Chondrocyte (in vitro differentiated cells): Measurements from ENCODE around the gene DSTN. TPM values are rescaled to one million over a fixed set of nuclear protein-coding genes. Genes with fewer than 3 reads are reported as not detected.

Experiments
- DNase-seq: peaks from one replicate; pipeline ENCODE4 v3.0.0; 2021; ENCODE audit warnings: mixed read lengths, low spot score
- H3K27ac Mint-ChIP-seq: one replicate; pipeline ENCODE4 v1.8.0; 2021; ENCODE audit warnings: mild to moderate bottlenecking, moderate library complexity, mixed read lengths; ENCODE audit not compliant: unreplicated experiment
- H3K27me3 Mint-ChIP-seq: 2 replicates; pipeline ENCODE4 v1.8.0; 2021; ENCODE audit warnings: low read depth, mixed read lengths
- H3K36me3 Mint-ChIP-seq: 2 replicates; pipeline ENCODE4 v1.8.0; 2021; ENCODE audit warnings: low read depth, mixed read lengths
- H3K4me1 Mint-ChIP-seq: 2 replicates; pipeline ENCODE4 v1.8.0; 2021; ENCODE audit warnings: low read depth, mild to moderate bottlenecking, mixed read lengths
- H3K4me3 Mint-ChIP-seq: one replicate; pipeline ENCODE4 v1.8.0; 2021; ENCODE audit warnings: mild to moderate bottlenecking, moderate library complexity, mixed read lengths; ENCODE audit not compliant: unreplicated experiment
- H3K9me3 Mint-ChIP-seq: 2 replicates; pipeline ENCODE4 v1.8.0; 2021; ENCODE audit warnings: low read depth, mixed read lengths
- CTCF ChIP-seq: fragments of 200-600 bp; sonication (generic); IDR thresholded peaks from 2 replicates; pipeline ENCODE4 v1.5.0; 2021; ENCODE audit warnings: antibody characterized with exemption, mild to moderate bottlenecking, moderate library complexity
- total RNA-seq: library from RNA; stranded (reverse); gene quantifications from 3 replicates; pipeline ENCODE4 v1.2.1, GENCODE V29; 2021

DSTN gene
- total RNA-seq, 1 donor from 2014 or later: 1,290 TPM

DNA sequence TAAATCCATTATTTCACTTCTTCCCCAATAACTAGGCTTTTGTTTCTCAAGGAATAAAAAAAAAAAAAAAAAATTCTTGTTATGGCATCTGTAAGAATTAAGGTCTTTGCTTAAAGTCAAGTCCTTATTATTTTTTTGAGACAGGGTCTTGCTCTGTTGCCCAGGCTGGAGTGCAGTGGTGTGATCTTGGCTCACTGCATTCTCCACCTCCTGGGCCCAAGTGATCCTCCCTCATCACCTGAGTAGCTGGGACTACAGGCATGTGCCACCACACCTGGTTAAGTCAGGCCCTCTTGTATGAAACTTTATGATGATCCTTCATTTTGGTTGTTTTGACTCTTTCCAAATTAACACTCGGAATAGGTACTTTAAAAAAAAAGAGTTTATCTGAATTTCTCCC, 17.3 kb downstream of the DSTN start:
- Mint-ChIP-seq H3K36me3 (peaks cover 17% of the 10 kb centered on the region), H3K27ac (peak overlapping the region; percentile 92), H3K4me1 (peaks cover 91% of the 10 kb centered on the region), H3K4me3 (no peak overlapping the region), H3K27me3 (no peaks in the 10 kb centered on the region), H3K9me3 (no peaks in the 10 kb centered on the region)
- DNase-seq: no peak
- no peak for TF ChIP-seq CTCF

DNA sequence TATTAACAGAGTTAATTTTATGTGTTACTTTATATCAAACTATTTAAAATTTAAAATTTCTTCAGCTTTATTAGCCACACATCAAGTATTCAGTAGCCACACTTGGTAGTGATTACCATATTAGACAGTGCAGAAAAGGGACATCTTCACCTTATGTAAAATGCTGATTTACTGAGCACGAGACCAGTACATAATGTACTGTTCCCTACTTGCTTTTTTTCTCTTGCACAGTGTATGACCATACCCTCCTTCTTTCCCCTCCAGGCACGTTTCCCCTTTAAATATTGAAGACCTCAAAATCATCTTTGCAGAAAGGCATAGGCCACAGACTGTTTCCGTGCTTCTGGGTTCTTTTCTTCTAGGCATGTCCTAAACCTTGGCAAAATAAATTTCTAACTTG, 17.9 kb downstream of the DSTN start:
- Mint-ChIP-seq H3K27ac (peak overlapping the region; percentile 92), H3K4me1 (peaks cover 88% of the 10 kb centered on the region), H3K27me3 (no peaks in the 10 kb centered on the region), H3K9me3 (no peaks in the 10 kb centered on the region), H3K36me3 (peaks cover 18% of the 10 kb centered on the region), H3K4me3 (peak overlapping the region; percentile 39)
- DNase-seq: no peak
- no peak for TF ChIP-seq CTCF

DNA sequence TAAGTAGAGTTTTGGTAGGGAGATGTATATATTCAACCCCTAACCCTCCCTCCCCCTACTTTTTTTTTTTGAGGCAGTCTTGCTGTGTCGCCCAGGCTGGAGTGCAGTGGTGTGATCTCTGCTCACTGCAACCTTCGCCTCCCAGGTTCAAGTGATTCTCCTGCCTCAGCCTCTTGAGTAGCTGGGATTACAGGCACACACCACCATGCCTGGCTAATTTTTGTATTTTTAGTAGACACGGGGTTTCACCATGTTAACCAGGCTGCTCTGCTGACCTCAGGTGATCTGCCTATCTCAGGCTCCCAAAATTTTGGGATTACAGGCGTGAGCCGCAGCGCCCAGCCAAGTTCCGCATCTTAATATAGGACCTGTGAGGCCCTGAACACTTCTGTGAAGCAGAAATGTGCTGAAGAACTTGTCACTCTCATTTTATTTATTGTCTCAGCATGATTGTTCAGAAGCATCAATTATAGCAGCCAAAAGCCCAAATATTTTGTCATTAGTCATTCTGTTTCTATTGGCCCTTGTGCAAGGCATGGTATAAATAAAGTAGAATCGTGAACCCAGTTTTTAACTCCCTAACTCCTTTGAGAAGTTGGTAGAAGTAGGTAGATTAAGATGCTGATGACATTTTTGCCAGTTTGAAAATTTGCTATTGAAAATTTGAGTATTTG, 19.4 kb downstream of the DSTN start:
- Mint-ChIP-seq H3K27me3 (no peaks in the 10 kb centered on the region), H3K4me3 (peak overlapping the region; percentile 13), H3K4me1 (peaks cover 91% of the 10 kb centered on the region), H3K36me3 (peaks cover 22% of the 10 kb centered on the region), H3K27ac (peak overlapping the region; percentile 92), H3K9me3 (no peaks in the 10 kb centered on the region)
- TF ChIP-seq CTCF: no peak
- DNase-seq: no peak

DNA sequence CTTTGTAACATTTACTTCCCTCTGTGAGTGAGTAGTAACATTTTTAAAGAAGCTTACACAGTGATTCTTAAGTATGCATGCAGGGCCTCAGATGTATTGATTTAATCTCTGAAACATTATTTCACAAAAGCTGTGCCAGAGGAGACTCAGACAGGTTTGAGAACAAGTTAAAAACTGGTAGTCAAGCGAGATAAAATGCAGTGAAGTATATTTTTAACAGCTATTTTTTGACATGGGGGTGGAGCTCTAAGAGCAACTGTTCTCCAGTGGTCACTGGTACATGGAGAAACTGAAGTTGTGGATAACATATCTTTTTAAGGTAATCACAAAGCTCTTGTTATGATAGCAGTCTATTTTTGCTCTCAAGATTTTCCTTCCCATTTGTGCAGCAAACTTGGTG, 20.4 kb downstream of the DSTN start:
- Mint-ChIP-seq H3K9me3 (no peaks in the 10 kb centered on the region), H3K36me3 (peaks cover 23% of the 10 kb centered on the region), H3K4me1 (peaks cover 91% of the 10 kb centered on the region), H3K27ac (peak overlapping the region; percentile 33), H3K27me3 (no peaks in the 10 kb centered on the region), H3K4me3 (peak overlapping the region; percentile 20)
- no peak for DNase-seq
- TF ChIP-seq CTCF: no peak

GRCh38 chr20:17593902-17594301, 24.0 kb downstream of the DSTN start:
- H3K27ac Mint-ChIP-seq: peak overlapping the region; percentile 92

More at GRCh38 chr20:17593902-17594301, 24.0 kb downstream of the DSTN start:
- no peaks in the 10 kb centered on the region for H3K27me3 Mint-ChIP-seq
- DNase-seq: no peak
- H3K4me3 Mint-ChIP-seq: no peak overlapping the region
- H3K36me3 Mint-ChIP-seq: peaks cover 19% of the 10 kb centered on the region
- peaks cover 93% of the 10 kb centered on the region for H3K4me1 Mint-ChIP-seq
- TF ChIP-seq CTCF: no peak
- H3K9me3 Mint-ChIP-seq: no peaks in the 10 kb centered on the region
